HG03575 (cell line): ENCODE results near the gene ZNF668.
"Not testable (repeated sequence)": the region's sequence is repeated elsewhere in the genome, so short reads cannot be mapped to it uniquely, and the experiment has no call there.

Experiments
- ATAC-seq: cut with Tn5 transposase; IDR thresholded peaks from one replicate; pipeline ENCODE4 v1.9.1; 2021; ENCODE audit not compliant: unreplicated experiment, insufficient number of reproducible peaks, low FRiP score; ENCODE audit errors: extremely low read depth

Gene ZNF668

DNA sequence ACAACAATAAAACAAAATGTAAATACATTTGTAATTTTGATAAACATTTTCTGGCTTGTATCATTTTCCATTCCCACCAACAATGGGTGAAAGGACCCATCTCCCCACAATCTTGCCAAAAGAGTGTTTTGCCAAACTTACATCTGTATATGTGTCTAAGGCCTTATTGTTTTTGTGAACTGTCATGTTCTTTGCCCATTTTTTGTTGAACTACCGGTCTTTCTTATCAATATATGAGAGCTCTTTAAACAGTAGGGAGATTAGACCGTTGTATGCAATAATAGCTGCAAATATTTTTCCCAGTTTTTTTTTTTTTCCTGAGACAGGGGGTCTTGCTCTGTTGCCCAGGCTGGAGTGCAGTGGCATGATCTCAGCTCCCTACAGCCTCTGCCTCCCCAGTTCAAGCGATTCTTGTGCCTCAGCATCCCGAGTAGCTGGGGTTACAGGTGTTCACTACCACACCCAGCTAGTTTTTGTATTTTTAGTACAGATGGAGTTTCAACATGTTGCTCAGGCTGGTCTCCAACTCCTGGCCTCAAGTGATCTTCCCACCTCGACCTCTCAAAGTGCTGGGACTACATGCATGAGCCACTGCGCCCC, 50.3 kb downstream of the ZNF668 start:
- no peak for ATAC-seq

DNA sequence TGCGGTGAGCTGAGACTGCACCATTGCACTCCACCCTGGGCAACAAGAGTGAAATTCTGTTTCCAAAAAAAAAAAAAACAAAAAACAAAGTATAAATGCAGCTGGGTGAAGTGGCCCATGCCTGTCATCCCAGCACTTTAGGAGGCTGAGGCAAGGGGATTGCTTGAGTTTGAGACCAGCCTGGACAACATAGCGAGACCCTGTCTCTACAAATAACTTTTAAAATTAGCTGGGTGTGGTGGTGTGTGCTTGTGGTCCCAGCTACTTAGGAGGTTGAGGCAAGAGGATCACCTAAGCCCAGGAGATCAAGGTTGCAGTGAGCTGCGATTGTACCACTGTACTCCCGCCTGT, 50.8 kb downstream of the ZNF668 start:
- ATAC-seq, result no peak

DNA sequence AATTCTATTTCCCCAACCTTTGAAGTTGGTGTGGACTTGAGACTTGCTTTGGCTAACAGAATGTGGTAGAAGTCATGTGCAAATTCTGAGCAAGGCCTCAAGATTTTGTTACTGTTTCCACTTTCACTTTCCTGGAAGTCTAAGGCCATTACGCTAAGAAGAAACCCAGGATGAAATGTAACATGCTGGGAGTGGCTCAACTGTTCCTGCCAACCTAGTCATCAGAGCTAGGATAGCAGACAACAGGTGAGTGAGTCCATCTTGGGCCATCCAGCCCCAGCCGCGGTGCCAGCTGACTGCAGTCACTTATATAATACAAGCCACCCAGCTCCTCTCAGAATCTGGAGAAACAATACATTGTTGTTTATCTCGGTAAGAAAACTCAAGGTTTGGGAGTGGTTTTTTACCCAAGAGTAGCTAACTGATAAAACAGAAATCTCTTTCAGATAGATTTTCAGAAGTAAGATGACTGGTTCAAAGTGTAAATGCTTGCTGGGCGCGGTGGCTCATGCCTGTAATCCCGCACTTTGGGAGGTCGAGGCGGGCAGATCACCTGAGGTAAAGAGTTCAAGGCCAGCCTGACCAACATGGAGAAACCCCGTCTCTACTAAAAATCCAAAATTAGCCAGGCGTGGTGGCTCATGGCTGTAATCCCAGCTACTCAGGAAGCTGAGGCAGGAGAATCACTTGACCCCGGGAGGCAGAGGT, 51.3 kb downstream of the ZNF668 start:
- no peak for ATAC-seq

DNA sequence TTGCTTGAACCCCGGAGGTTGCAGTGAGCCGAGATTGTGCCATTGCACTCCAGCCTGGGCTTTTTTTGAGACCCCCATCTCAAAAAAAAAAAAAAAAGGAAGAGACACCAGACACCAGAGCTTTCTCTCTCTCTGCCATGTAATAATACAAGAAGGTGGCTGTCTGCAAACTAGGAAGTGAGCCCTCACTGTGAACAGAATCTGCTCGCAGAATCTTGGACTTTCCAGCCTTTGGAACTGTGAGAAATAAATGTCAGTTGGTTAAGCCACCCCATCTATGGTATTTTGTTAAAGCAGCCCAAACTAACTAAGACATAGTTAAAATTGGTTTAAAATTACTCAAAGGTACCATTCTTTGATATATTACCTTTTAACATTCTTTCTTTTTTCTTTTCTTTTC, 53.5 kb downstream of the ZNF668 start:
- ATAC-seq, result no peak

DNA sequence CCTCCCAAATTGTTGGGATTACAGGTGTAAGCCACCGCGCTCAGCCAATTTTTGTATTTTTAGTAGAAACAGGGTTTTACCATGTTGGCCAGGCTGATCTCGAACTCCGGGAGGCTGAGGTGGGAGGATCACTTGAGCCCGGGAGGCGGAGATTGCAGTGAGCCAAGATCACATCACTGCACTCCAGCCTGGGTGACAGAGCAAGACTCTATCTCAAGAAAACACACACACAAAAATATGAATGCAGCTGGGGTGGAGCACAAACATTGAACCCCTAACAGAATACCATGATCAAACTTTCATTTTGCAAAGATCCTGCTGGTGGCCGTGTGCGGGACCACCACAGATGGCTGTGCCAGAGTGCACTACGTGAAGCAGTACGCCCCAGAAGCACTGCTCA, 56.3 kb downstream of the ZNF668 start:
- ATAC-seq, result not testable (repeated sequence)

DNA sequence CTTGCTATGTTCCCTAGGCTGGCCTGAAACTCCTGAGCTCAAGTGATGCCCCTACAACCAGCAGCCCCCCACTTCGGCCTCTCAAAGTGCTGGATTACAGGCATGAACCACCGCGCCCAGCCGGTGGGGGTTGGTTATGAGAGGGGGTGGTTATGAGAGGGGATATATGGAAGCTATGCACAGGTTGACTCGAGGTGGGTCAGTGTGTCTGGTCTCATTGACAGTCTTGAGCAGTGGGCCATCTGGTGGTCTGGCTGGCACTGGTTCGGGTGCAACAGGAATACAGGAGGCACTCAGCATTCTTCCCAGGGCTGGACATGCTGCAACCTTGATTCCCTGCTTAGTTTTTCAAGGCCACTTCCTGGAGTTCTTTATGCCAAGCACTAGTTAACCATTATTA, 58.0 kb downstream of the ZNF668 start:
- ATAC-seq, result no peak

DNA sequence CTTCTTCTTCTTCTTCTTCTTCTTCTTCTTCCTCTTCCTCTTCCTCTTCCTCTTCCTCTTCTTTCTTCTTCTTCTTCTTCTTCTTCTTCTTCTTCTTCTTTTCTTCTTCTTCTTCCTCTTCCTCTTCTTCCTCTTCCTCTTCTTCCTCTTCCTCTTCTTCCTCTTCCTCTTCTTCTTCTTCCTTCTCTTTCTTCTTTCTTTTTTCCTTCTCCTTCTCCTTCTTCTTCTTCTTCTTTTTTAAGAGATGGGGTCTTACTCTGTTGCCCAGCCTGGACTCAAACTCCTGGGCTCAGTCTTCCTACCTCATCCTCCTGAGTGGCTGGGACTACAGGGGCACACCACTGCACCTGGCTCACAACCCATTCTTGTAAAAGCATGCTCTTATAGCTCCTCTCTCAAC, 60.7 kb downstream of the ZNF668 start:
- ATAC-seq, result not testable (repeated sequence)

DNA sequence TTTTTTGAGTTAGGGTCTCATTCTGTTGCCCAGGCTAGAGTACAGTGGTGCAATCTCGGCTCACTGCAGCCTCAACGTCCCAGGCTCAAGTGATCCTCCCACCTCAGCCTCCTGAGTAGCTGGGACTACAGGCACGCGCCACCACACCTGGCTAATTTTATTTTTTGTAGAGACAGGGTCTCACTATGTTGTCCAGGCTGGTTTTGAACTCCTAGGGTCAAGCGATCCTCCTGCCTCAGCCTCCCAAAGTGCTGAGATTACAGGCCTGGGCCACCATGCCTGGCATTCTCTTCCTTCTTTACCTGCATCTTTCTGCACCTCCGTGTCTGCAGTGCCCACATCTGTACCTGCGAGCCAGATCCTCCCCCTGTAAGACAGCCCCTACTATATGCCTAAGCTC, 62.2 kb downstream of the ZNF668 start:
- ATAC-seq, result not testable (repeated sequence)
